Fibroblast of pulmonary artery (primary cell): ENCODE data around the gene POLR2H.

ENCODE experiments used
- DNase-seq: peaks from one replicate; pipeline ENCODE4 v3.0.0-alpha.2; 2010; ENCODE audit warnings: low read depth
- H3K4me3 ChIP-seq: replicated peaks from 2 replicates; pipeline ENCODE4 v1.5.1; 2011; ENCODE audit warnings: low read depth, mild to moderate bottlenecking, control low read depth, low read length, moderate library complexity
- CTCF ChIP-seq: IDR thresholded peaks from 2 replicates; pipeline ENCODE4 v1.5.1; 2011; ENCODE audit warnings: mild to moderate bottlenecking, control low read depth, low read length, inconsistent platforms; ENCODE audit errors: missing control alignments

The POLR2H gene

GRCh38 chr3:184317201-184317600, 44.3 kb upstream of the POLR2H start:
- DNase-seq = no peak
- peak overlapping the region; percentile 92 for H3K4me3 ChIP-seq
- TF ChIP-seq CTCF = no peak

GRCh38 chr3:184320104-184320445, 41.4 kb upstream of the POLR2H start:
- TF ChIP-seq CTCF = no peak
- DNase-seq = peak; percentile 96
- H3K4me3 ChIP-seq = peak overlapping the region; percentile 34

GRCh38 chr3:184321666-184322065, 39.8 kb upstream of the POLR2H start:
- no peak overlapping the region for H3K4me3 ChIP-seq
- DNase-seq = no peak
- TF ChIP-seq CTCF = no peak

GRCh38 chr3:184322731-184323487, 38.6 kb upstream of the POLR2H start:
- no peak for DNase-seq
- no peak for TF ChIP-seq CTCF
- H3K4me3 ChIP-seq = no peak overlapping the region

- DNase-seq = no peak
- no peak overlapping the region for H3K4me3 ChIP-seq
- no peak for TF ChIP-seq CTCF
These were observed 37.8 kb upstream of the POLR2H start for GRCh38 chr3:184323696-184324095.

GRCh38 chr3:184325269-184325668, 36.2 kb upstream of the POLR2H start:
- H3K4me3 ChIP-seq = no peak overlapping the region
- no peak for TF ChIP-seq CTCF
- no peak for DNase-seq
